H9 (cell line): ENCODE measurements around the gene ATOH7. TPM values are rescaled to one million over a fixed set of nuclear protein-coding genes. Genes with fewer than 3 reads are reported as not detected.

Source experiments
- DNase-seq: peaks from one replicate; pipeline ENCODE4 v3.0.0-alpha.2; 2017
- H2AFZ ChIP-seq: one replicate; pipeline ENCODE4 v1.6.1; 2013; ENCODE audit warnings: mild to moderate bottlenecking, low read length, control low read depth, moderate library complexity
- H2AK5ac ChIP-seq: 2 replicates; pipeline ENCODE4 v1.6.1; 2013; ENCODE audit warnings: low read length, control low read depth, mixed read lengths; ENCODE audit not compliant: insufficient read length
- H2BK120ac ChIP-seq: one replicate; pipeline ENCODE4 v1.6.1; 2013; ENCODE audit warnings: low read depth, mild to moderate bottlenecking, low read length, control low read depth, inconsistent platforms; ENCODE audit not compliant: poor library complexity, severe bottlenecking
- H2BK12ac ChIP-seq: 2 replicates; pipeline ENCODE4 v1.6.1; 2013; ENCODE audit warnings: low read length, control low read depth, mixed read lengths, low read depth; ENCODE audit not compliant: insufficient read length
- H2BK15ac ChIP-seq: 2 replicates; pipeline ENCODE4 v1.6.1; 2013; ENCODE audit warnings: low read depth, low read length, control low read depth
- H2BK20ac ChIP-seq: one replicate; pipeline ENCODE4 v1.6.1; 2013; ENCODE audit warnings: low read depth, mild to moderate bottlenecking, low read length, control low read depth, inconsistent platforms; ENCODE audit not compliant: poor library complexity, severe bottlenecking
- H2BK5ac ChIP-seq: 2 replicates; pipeline ENCODE4 v1.6.1; 2013; ENCODE audit warnings: low read length, control low read depth, mixed read lengths; ENCODE audit not compliant: insufficient read length
- H3K14ac ChIP-seq: 2 replicates; pipeline ENCODE4 v1.6.1; 2013; ENCODE audit warnings: low read length, control low read depth; ENCODE audit not compliant: insufficient read depth
- H3K18ac ChIP-seq: 2 replicates; pipeline ENCODE4 v1.6.1; 2013; ENCODE audit warnings: low read depth, mild to moderate bottlenecking, mixed read lengths, low read length, control low read depth; ENCODE audit not compliant: insufficient read length
- H3K23ac ChIP-seq: 2 replicates; pipeline ENCODE4 v1.6.1; 2013; ENCODE audit warnings: low read length, control low read depth, mixed read lengths, low read depth; ENCODE audit not compliant: insufficient read length
- H3K23me2 ChIP-seq: 2 replicates; pipeline ENCODE4 v1.6.1; 2013; ENCODE audit warnings: low read depth, mild to moderate bottlenecking, mixed read lengths, low read length, control low read depth; ENCODE audit not compliant: insufficient read length, poor library complexity, severe bottlenecking
- H3K27ac ChIP-seq: 2 replicates; pipeline ENCODE4 v1.5.1; 2013; ENCODE audit warnings: low read length, control low read depth, mixed read lengths, low read depth; ENCODE audit not compliant: insufficient read length
- H3K27me3 ChIP-seq: 2 replicates; pipeline ENCODE4 v1.6.1; 2013; ENCODE audit warnings: low read length, control low read depth, inconsistent platforms; ENCODE audit not compliant: insufficient read depth
- H3K4ac ChIP-seq: 2 replicates; pipeline ENCODE4 v1.6.1; 2013; ENCODE audit warnings: low read depth, mild to moderate bottlenecking, control low read depth, inconsistent platforms, low read length, moderate library complexity
- H3K4me1 ChIP-seq: 2 replicates; pipeline ENCODE4 v1.6.1; 2013; ENCODE audit warnings: low read length, control low read depth, inconsistent platforms; ENCODE audit not compliant: insufficient read depth
- H3K4me2 ChIP-seq: 2 replicates; pipeline ENCODE4 v1.6.1; 2013; ENCODE audit warnings: low read length, control low read depth, mixed read lengths; ENCODE audit not compliant: insufficient read length, insufficient read depth
- H3K56ac ChIP-seq: 2 replicates; pipeline ENCODE4 v1.6.1; 2013; ENCODE audit warnings: low read depth, mild to moderate bottlenecking, mixed read lengths, low read length, control low read depth; ENCODE audit not compliant: insufficient read length
- H3K79me1 ChIP-seq: 2 replicates; pipeline ENCODE4 v1.6.1; 2013; ENCODE audit warnings: low read depth, mild to moderate bottlenecking, moderate library complexity, low read length, control low read depth, inconsistent platforms; ENCODE audit not compliant: insufficient read depth, poor library complexity, severe bottlenecking
- H3K79me2 ChIP-seq: 2 replicates; pipeline ENCODE4 v1.6.1; 2013; ENCODE audit warnings: low read length, control low read depth, inconsistent platforms; ENCODE audit not compliant: insufficient read depth
- H3K9ac ChIP-seq: 2 replicates; pipeline ENCODE4 v1.6.1; 2013; ENCODE audit warnings: low read length, control low read depth, mixed read lengths; ENCODE audit not compliant: insufficient read length; ENCODE audit errors: extremely low read depth
- H3K9me3 ChIP-seq: one replicate; pipeline ENCODE4 v1.6.1; 2013; ENCODE audit warnings: low read depth, low read length, inconsistent platforms; ENCODE audit not compliant: control insufficient read depth
- H3T11ph ChIP-seq: one replicate; pipeline ENCODE4 v1.6.1; 2013; ENCODE audit warnings: mild to moderate bottlenecking, low read length, control low read depth, inconsistent platforms
- H4K20me1 ChIP-seq: one replicate; pipeline ENCODE4 v1.6.1; 2013; ENCODE audit not compliant: control insufficient read depth, insufficient read length, insufficient read depth
- H4K5ac ChIP-seq: 2 replicates; pipeline ENCODE4 v1.6.1; 2013; ENCODE audit warnings: low read depth, mild to moderate bottlenecking, mixed read lengths, low read length, control low read depth; ENCODE audit not compliant: insufficient read length
- H4K8ac ChIP-seq: replicated peaks from 2 replicates; pipeline ENCODE4 v1.6.1; 2013; ENCODE audit warnings: low read length, control low read depth, mixed read lengths, low read depth; ENCODE audit not compliant: insufficient read length
- H4K91ac ChIP-seq: 2 replicates; pipeline ENCODE4 v1.6.1; 2013; ENCODE audit warnings: low read depth, mild to moderate bottlenecking, moderate library complexity, mixed read lengths, low read length, control low read depth; ENCODE audit not compliant: insufficient read length
- H3K27ac Mint-ChIP-seq, 3 experiments: 2 replicates in 2 of 3; 3 replicates in 1 of 3; pipeline ENCODE4 v1.8.0; 2020 to 2021; ENCODE audit warnings: mixed read lengths in 3 of 3, mild to moderate bottlenecking in 1 of 3, moderate library complexity in 1 of 3
- H3K27me3 Mint-ChIP-seq: 2 replicates; pipeline ENCODE4 v1.8.0; 2021; ENCODE audit warnings: low read depth, mild to moderate bottlenecking, moderate library complexity, mixed read lengths
- H3K36me3 Mint-ChIP-seq, 3 experiments: 2 replicates in 2 of 3; 3 replicates in 1 of 3; pipeline ENCODE4 v1.8.0; 2020 to 2021; ENCODE audit warnings: low read depth in 3 of 3, mixed read lengths in 3 of 3; ENCODE audit not compliant: insufficient read depth in 1 of 3
- H3K4me1 Mint-ChIP-seq, 2 experiments: 2 replicates each; pipeline ENCODE4 v1.8.0; 2020; ENCODE audit warnings: mixed read lengths in 2 of 2
- H3K4me3 Mint-ChIP-seq, 2 experiments: 2 replicates in 1 of 2; 3 replicates in 1 of 2; pipeline ENCODE4 v1.8.0; 2020 to 2021; ENCODE audit warnings: mild to moderate bottlenecking in 2 of 2, mixed read lengths in 2 of 2, moderate library complexity in 1 of 2
- H3K9me3 Mint-ChIP-seq, 2 experiments: 2 replicates in 1 of 2; 3 replicates in 1 of 2; pipeline ENCODE4 v1.8.0; 2020; ENCODE audit warnings: mild to moderate bottlenecking in 2 of 2, mixed read lengths in 2 of 2, moderate library complexity in 1 of 2
- total RNA-seq: library from RNA; stranded (reverse); gene quantifications from 2 replicates; pipeline ENCODE4 v1.2.1, GENCODE V29; 2021
- TF ChIP-seq, protein P1 (sequence below): fragments of 200-600 bp; sonication (generic); conservative IDR thresholded peaks from 3 replicates; pipeline ENCODE4 v1.8.0; 2021; ENCODE audit warnings: antibody characterized with exemption, mild to moderate bottlenecking

Gene ATOH7
- total RNA-seq, 1 experiment from 2014 or later, result 0.20 TPM

DNA sequence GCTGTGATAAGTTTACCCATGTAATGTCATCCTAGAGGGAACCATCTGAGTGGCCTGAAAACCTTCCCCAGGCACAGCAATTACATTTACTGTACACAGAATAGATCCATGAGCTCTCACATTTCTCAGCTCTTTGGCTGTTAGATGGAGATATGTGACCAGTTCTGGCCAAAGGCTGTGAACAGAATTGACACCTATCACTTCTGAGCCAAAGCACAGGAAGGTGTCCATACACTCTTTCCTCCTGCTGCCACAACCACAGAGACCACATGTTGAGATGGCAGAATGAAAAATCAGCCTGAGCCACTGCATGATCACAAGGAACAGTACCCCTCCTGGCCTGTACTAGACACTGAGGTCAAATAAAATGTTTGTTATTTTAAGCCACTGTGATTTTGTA, 44.3 kb upstream of the ATOH7 start:
- H3T11ph ChIP-seq, result no peak overlapping the region
- H3K9me3 ChIP-seq, result peaks cover 7% of the 10 kb centered on the region
- H2BK12ac ChIP-seq, result no peak overlapping the region
- no peak overlapping the region for H3K56ac ChIP-seq
- TF ChIP-seq, protein P1, sequence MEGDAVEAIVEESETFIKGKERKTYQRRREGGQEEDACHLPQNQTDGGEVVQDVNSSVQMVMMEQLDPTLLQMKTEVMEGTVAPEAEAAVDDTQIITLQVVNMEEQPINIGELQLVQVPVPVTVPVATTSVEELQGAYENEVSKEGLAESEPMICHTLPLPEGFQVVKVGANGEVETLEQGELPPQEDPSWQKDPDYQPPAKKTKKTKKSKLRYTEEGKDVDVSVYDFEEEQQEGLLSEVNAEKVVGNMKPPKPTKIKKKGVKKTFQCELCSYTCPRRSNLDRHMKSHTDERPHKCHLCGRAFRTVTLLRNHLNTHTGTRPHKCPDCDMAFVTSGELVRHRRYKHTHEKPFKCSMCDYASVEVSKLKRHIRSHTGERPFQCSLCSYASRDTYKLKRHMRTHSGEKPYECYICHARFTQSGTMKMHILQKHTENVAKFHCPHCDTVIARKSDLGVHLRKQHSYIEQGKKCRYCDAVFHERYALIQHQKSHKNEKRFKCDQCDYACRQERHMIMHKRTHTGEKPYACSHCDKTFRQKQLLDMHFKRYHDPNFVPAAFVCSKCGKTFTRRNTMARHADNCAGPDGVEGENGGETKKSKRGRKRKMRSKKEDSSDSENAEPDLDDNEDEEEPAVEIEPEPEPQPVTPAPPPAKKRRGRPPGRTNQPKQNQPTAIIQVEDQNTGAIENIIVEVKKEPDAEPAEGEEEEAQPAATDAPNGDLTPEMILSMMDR, result no peak
- H3K4me3 Mint-ChIP-seq, result no peak overlapping the region
- no peak overlapping the region for H3K27ac ChIP-seq
- H3K4me1 Mint-ChIP-seq, result peaks cover 6% of the 10 kb centered on the region in 2 experiments
- no peak overlapping the region for H2BK120ac ChIP-seq
- H3K27me3 Mint-ChIP-seq, result peaks cover 15% of the 10 kb centered on the region
- no peaks in the 10 kb centered on the region for H3K23me2 ChIP-seq
- H4K20me1 ChIP-seq, result no peaks in the 10 kb centered on the region
- H3K14ac ChIP-seq, result no peak overlapping the region
- H2AFZ ChIP-seq, result no peak overlapping the region
- no peak for DNase-seq
- H3K79me1 ChIP-seq, result no peaks in the 10 kb centered on the region
- no peak overlapping the region for H3K27ac Mint-ChIP-seq
- H2AK5ac ChIP-seq, result no peak overlapping the region
- H3K4me2 ChIP-seq, result no peak overlapping the region
- no peak overlapping the region for H2BK20ac ChIP-seq
- H3K4me1 ChIP-seq, result peaks cover 2% of the 10 kb centered on the region; the same call in 1 of the 2 replicates
- H3K79me2 ChIP-seq, result no peaks in the 10 kb centered on the region
- H3K36me3 Mint-ChIP-seq, result peaks cover 14 to 27% (median 19%) of the 10 kb centered on the region in 3 experiments
- no peak overlapping the region for H3K18ac ChIP-seq
- no peak overlapping the region for H2BK15ac ChIP-seq
- no peak overlapping the region for H2BK5ac ChIP-seq
- H3K23ac ChIP-seq, result no peak overlapping the region
- H4K5ac ChIP-seq, result no peak overlapping the region
- peaks cover 35 to 42% of the 10 kb centered on the region in 2 experiments for H3K9me3 Mint-ChIP-seq
- no peak overlapping the region for H3K4ac ChIP-seq
- H3K27me3 ChIP-seq, result no peaks in the 10 kb centered on the region
- H4K8ac ChIP-seq, result no peak overlapping the region
- H4K91ac ChIP-seq, result no peak overlapping the region
- H3K9ac ChIP-seq, result no peak overlapping the region
